Activated T-cell treated with anti-CD3 and anti-CD28 coated beads for 4 hours (primary cell): ENCODE data around the gene ITSN2.
"Not testable (repeated sequence)": the region's sequence is repeated elsewhere in the genome, so short reads cannot be mapped to it uniquely, and the experiment has no call there.

Experiments
- DNase-seq: peaks from one replicate; pipeline ENCODE4 v3.0.0-alpha.2; 2020

ITSN2 gene

GRCh38 chr2:24209389-24210105, 150.8 kb downstream of the ITSN2 start:
- DNase-seq = no peak

- DNase-seq = no peak
These were observed 151.8 kb downstream of the ITSN2 start for GRCh38 chr2:24208490-24208889.

- DNase-seq = no peak
These were observed 153.0 kb downstream of the ITSN2 start for GRCh38 chr2:24207359-24207758.

- DNase-seq = no peak
These were observed 153.6 kb downstream of the ITSN2 start for GRCh38 chr2:24206714-24207113.

GRCh38 chr2:24206242-24206641, 154.1 kb downstream of the ITSN2 start:
- DNase-seq = no peak

- DNase-seq = no peak
These were observed 155.2 kb downstream of the ITSN2 start for GRCh38 chr2:24205131-24205530.

GRCh38 chr2:24204505-24204904, 155.8 kb downstream of the ITSN2 start:
- no peak for DNase-seq

- no peak for DNase-seq
These were observed 156.6 kb downstream of the ITSN2 start for GRCh38 chr2:24203787-24204150.

GRCh38 chr2:24203029-24203786, 157.1 kb downstream of the ITSN2 start:
- no peak for DNase-seq

GRCh38 chr2:24200799-24201198, 159.5 kb downstream of the ITSN2 start:
- DNase-seq = no peak

GRCh38 chr2:24199968-24200590, 160.3 kb downstream of the ITSN2 start:
- DNase-seq = no peak

GRCh38 chr2:24197213-24197612, 163.1 kb downstream of the ITSN2 start:
- not testable (repeated sequence) for DNase-seq

- no peak for DNase-seq
These were observed 168.5 kb downstream of the ITSN2 start for GRCh38 chr2:24191848-24192247.

- DNase-seq = no peak
These were observed 169.2 kb downstream of the ITSN2 start for GRCh38 chr2:24191156-24191555.

- no peak for DNase-seq
These were observed 169.8 kb downstream of the ITSN2 start for GRCh38 chr2:24190503-24190902.

GRCh38 chr2:24189551-24189950, 170.8 kb downstream of the ITSN2 start:
- DNase-seq = no peak

- no peak for DNase-seq
These were observed 176.8 kb downstream of the ITSN2 start for GRCh38 chr2:24183366-24184069.

GRCh38 chr2:24182507-24182906, 177.8 kb downstream of the ITSN2 start:
- no peak for DNase-seq

GRCh38 chr2:24181849-24182248, 178.5 kb downstream of the ITSN2 start:
- no peak for DNase-seq

GRCh38 chr2:24179683-24180082, 180.7 kb downstream of the ITSN2 start:
- DNase-seq = no peak

GRCh38 chr2:24176326-24176725, 184.0 kb downstream of the ITSN2 start:
- DNase-seq = no peak

GRCh38 chr2:24175631-24176187, 184.6 kb downstream of the ITSN2 start:
- DNase-seq = no peak

- no peak for DNase-seq
These were observed 185.5 kb downstream of the ITSN2 start, which contains the start of gene FAM228A for GRCh38 chr2:24174851-24175277. Gene FAM228A, plus strand, starts transcription at chr2:24175053. Its CDS starts 428 bp downstream, at chr2:24175481.
